ENCODE results near the gene EFNA1.
A peak's percentile ranks its signal among the peaks of the same experiment; 100 is the strongest.

Gene EFNA1

DNA sequence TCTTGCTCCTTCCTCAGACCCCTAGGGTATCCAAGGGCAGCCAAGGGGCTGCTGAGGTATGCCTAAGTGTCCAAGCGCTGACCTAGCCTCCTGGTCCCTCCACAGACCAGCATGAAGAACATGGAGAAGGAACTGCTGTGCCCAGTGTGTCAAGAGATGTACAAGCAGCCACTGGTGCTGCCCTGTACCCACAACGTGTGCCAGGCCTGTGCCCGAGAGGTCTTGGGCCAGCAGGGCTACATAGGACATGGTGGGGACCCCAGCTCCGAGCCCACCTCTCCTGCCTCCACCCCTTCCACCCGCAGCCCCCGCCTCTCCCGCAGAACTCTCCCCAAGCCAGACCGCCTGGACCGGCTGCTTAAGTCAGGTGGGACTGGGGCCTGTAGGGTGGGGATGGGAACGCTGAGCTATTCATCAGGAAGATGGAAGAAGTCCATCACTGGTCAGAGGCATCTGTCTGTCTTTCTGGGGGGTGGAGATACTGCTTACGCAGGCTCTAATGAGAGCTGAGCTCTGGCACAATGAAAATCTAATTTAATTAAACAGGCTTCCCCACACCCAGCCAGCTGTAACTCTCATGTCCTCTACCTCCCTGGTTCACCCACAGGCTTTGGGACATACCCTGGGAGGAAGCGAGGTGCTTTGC is 47.7 kb downstream of the EFNA1 start:
- no peak for DNase-seq

DNA sequence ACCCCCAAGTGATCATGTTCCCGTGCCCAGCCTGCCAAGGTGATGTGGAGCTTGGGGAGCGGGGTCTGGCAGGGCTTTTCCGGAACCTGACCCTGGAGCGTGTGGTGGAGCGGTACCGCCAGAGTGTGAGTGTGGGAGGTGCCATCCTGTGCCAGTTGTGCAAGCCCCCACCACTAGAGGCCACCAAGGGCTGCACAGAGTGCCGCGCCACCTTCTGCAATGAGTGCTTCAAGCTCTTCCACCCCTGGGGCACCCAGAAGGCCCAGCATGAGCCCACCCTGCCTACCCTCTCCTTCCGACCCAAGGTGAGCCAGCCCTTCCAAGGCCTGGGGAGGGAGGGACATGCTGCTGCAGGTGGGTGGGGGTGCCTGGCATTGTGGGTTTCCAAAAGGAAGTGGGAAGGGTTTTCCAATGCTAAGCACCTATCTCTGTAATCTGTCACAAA is 48.3 kb downstream of the EFNA1 start:
- no peak for DNase-seq

DNA sequence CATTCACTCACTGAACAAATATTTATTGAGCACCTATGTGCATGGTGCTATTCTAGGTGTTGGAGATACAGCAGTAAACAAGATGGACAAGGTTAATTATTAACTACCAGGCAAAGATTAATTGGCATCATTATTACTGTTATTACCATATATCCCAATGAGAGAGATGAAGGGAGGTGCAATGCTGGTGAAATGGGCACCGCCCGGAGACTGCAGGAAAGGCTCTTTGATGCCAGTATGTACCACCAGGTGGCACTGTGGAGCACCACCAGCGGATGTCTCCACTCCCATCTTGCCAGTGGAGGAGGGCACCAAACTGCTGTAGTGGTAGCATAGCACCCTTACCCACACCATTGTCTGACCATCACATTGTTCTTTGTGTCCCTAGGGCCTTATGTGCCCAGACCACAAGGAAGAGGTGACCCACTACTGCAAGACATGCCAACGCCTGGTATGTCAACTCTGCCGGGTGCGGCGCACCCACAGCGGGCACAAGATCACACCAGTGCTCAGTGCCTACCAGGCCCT is 48.9 kb downstream of the EFNA1 start:
- peak; percentile 71 for DNase-seq

DNA sequence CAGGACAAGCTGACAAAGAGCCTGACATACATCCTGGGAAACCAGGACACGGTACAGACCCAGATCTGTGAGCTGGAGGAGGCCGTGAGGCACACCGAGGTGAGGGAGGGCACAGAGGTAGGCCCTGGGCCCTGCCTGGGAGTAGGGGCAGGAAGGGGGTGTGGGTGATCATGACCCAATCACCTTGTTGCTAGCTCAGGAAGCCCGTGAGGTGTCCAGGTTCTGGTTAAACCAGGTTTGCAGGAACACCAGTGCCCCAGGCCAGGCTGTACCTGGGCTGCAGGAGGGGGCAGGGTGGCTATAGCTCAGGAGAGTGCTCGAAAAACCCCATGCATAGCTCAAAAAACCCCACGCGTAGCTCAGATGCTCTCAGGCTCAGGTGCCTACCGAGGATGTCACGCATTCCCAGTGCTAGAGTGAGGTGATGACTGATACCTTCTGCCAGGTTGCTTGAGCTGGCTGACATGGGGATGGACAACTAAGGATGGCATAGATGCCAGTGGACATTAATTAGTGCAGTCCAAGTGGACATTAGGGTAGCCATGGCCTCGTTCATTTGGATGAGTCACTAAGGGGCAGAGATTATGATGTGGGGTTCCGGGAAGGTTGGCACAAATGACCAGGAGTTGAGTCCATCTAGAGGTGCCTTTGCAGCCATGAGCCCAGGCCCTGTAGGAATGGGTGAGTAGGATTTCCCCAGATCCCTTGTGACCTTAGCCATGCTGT is 49.7 kb downstream of the EFNA1 start:
- DNase-seq = no peak

DNA sequence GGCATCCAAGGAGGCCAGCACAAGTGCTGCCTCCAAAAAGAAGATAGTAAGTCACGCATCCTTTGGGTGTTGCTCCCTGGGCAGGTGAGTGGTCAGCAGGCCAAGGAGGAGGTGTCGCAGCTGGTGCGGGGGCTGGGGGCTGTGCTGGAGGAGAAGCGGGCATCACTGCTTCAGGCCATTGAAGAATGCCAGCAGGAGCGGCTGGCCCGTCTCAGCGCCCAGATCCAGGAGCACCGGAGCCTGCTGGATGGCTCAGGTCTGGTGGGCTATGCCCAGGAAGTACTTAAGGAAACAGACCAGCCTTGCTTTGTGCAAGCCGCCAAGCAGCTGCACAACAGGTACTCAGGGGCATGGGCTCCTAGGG is 50.2 kb downstream of the EFNA1 start:
- no peak for DNase-seq

DNA sequence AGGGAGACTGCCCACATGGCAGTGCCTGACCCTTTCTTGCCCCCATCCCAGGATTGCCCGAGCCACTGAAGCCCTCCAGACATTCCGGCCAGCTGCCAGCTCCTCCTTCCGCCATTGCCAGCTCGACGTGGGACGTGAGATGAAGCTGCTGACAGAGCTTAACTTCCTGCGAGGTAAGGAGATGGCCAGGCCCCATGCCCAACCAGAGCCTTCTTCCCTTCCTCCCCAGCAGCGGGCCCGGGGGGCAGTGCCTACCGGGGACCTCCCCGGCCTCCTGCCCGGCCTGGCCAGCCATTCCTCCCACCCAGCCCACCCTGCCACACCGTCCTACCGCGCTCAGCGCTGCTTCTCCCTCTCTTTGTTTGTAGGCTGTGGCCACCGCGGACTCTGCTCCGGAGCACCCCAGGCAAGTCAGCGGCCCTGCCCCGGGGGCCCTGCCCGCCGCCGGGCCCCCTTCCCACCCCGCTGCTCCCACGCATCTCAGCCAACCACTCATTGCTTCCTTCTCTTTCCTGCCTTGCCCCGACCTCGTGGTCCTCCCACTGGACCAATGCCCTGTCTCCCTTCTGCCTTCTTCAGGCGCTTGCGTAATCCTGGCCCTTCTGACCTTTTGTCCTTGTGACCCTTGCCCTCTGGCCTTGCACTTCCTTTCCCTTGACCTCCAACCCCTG is 50.9 kb downstream of the EFNA1 start:
- DNase-seq = no peak

DNA sequence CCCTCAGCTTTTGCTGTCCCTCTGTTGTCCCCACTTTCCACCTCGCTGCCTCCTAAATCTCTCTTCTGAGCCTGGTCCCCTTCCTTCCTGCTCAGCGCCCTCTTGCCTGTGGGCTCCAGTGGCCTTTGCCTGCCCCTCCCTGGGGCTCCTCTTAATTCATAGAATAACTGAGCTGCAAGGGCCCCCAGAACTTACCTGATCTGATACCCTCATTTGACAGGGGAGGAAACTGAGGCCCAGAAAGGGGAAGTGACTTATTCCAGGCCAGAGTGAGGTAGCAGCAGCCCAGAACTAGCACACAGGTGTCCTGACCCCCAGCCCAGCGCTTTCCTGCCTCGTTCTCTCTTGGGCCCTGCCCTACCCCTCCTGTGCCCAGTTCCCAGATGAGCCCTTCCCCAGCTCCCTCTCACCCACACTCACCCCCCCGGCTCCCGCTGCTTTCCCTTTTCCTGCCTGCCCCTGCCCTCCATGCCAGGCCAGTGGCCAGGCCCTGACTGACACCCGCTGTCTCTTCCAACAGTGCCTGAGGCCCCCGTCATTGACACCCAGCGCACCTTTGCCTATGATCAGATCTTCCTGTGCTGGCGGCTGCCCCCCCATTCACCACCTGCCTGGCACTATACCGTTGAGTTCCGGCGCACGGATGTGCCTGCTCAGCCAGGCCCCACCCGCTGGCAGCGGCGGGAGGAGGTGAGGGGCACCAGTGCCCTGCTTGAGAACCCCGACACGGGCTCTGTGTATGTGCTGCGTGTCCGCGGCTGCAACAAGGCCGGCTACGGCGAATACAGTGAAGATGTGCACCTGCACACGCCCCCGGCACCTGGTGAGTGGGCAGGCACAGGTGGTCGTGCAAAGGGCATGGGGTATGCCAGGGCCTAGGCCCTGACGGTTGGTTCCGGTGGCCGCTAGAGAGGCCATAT is 51.7 kb downstream of the EFNA1 start:
- DNase-seq = no peak

DNA sequence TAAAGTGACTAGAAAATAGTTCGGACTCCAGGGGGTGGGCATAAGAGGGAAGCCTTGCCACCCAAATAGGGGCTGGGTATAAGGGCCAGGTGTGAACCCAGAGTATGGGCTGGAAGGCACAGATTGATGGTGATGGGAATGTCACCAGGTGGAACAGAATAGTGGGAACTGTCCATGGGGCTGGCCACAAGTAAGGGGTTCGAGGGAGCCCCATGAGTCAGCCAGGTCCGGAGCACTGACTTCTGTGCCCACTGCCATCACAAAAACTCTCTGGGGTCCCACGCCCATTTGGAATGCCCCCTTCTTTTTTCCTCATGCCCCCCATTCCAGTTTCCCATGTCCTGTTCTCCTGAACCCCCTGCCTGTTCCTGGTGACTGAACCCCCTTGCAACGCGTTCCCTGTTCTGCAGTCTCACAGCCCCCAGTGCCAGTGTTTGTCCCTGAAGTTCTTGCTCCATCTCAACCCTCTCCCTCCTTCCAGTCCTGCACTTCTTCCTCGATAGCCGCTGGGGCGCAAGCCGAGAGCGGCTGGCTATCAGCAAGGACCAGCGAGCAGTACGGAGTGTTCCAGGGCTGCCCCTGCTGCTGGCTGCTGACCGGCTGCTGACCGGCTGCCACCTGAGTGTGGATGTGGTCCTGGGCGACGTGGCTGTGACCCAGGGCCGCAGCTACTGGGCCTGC is 53.8 kb downstream of the EFNA1 start:
- DNase-seq = no peak

DNA sequence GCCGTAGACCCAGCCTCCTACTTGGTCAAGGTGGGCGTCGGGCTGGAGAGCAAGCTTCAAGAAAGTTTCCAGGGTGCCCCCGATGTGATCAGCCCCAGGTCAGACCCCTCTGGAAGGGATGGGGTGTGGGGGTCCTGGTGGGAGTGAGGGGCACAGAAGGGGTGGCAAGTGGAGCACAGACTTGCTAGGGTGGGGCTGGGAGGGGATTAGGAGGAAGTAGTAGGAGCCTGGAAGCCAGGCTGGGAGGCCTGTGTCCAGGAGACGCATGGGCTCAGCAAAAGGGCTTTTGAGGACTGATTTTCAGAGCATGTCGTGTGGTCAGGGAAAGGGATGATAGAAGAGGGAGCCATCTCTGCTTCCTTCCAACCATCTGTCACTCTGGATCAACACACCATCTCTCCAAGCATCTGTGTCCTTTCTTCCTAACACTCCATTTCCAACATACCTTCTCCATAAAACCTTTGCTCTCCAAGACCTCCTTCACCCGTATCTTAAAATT is 54.4 kb downstream of the EFNA1 start:
- DNase-seq = no peak

DNA sequence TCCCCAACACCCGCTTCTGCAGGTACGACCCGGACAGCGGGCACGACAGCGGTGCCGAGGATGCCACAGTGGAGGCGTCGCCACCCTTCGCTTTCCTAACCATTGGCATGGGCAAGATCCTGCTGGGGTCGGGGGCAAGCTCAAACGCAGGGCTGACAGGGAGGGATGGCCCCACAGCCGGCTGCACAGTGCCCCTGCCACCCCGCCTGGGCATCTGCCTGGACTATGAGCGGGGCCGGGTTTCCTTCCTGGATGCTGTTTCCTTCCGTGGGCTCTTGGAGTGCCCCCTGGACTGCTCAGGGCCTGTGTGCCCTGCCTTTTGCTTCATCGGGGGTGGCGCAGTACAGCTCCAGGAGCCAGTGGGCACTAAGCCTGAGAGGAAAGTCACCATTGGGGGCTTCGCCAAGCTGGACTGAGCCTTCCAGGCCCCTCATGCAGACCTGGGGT is 56.1 kb downstream of the EFNA1 start:
- no peak for DNase-seq

DNA sequence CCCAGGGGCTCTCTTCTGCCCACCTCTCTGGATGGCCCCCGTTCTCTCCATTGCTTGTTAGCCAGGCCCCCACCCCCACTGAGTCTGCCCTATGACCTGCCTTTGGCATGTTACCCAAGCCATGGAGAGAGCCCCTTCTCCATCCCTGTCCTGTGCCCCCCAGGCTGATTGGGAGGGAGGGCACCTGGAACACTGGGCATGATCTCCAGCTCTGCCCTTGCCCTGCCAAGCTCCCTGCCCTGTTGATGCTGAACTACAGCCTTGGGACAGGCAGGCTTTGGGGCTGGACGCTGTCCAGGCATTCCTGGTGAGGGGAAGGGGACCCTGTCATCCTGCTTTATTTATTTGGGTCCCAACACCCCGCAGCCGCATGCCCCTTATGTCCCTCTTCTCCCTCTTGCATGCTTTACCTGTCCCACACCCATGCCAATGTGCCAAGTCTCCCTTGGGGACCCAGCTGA is 56.7 kb downstream of the EFNA1 start:
- no peak for DNase-seq

Measured in fibroblast of skin of back (primary cell).